Gastroesophageal sphincter (tissue), 4 donors: ENCODE measurements around the gene MRPS17. TPM values are rescaled to one million over a fixed set of nuclear protein-coding genes. Genes with fewer than 3 reads are reported as not detected.

Experiments used
- ATAC-seq: fragments of 150-250 bp; one replicate; pipeline ENCODE4 v1.9.1; 2016; ENCODE audit warnings: mild to moderate bottlenecking, moderate library complexity
- H3K27ac ChIP-seq, 4 donors: fragments of 200-600 bp; sonication (generic) in 3 of 4; 1 replicate in 3 of 4; 2 replicates in 1 of 4; pipeline ENCODE4 v1.5.1; 2016 to 2019
- H3K27me3 ChIP-seq: fragments of 200-600 bp; sonication (generic); one replicate; pipeline ENCODE4 v1.5.1; 2019
- H3K36me3 ChIP-seq, 2 donors: fragments of 200-600 bp; sonication (generic); one replicate each; pipeline ENCODE4 v1.5.1; 2019; ENCODE audit warnings: control low read depth in 1 of 2
- H3K4me1 ChIP-seq, 3 donors: fragments of 200-600 bp; sonication (generic); 1 replicate in 2 of 3; 2 replicates in 1 of 3; pipeline ENCODE4 v1.5.1; 2016 to 2019; ENCODE audit warnings: control low read depth in 2 of 3
- H3K4me3 ChIP-seq, 2 donors: fragments of 200-600 bp; sonication (generic); one replicate each; pipeline ENCODE4 v1.5.1; 2019; ENCODE audit warnings: mild to moderate bottlenecking in 1 of 2, moderate library complexity in 1 of 2
- H3K9me3 ChIP-seq, 3 donors: fragments of 200-600 bp; sonication (generic); one replicate each; pipeline ENCODE4 v1.5.1; 2017 to 2019; ENCODE audit warnings: control low read depth in 2 of 3
- CTCF ChIP-seq, 4 experiments: fragments of 200-600 bp in 2 of 4; fragments of 450-650 bp in 2 of 4; sonication (generic) in 1 of 4; IDR thresholded peaks; one replicate each; pipeline ENCODE4 v1.5.1; 2017 to 2019; ENCODE audit warnings: antibody characterized with exemption in 4 of 4, mild to moderate bottlenecking in 2 of 4, moderate library complexity in 2 of 4
- EP300 ChIP-seq: sonication (generic); formaldehyde crosslinking; IDR thresholded peaks from one replicate; pipeline ENCODE4 v1.6.1; 2017; ENCODE audit warnings: antibody characterized with exemption, mild to moderate bottlenecking
- POLR2A ChIP-seq, 2 donors: fragments of 450-650 bp; IDR thresholded peaks; one replicate each; pipeline ENCODE4 v1.6.1; 2017; ENCODE audit warnings: antibody characterized with exemption in 2 of 2, mild to moderate bottlenecking in 2 of 2, moderate library complexity in 1 of 2
- POLR2AphosphoS5 ChIP-seq: sonication (generic); formaldehyde crosslinking; IDR thresholded peaks from one replicate; pipeline ENCODE4 v1.6.1; 2017; ENCODE audit warnings: antibody characterized with exemption
- WGBS, 2 donors: methylation state at CpG; one replicate each; pipeline ENCODE4 v1.1.5; 2018; ENCODE audit warnings: low coverage in 1 of 2; 5-methylcytosine and 5-hydroxymethylcytosine counted together
- total RNA-seq, 4 donors: library from RNA; depleted of rRNA; stranded (reverse); fragments of >200 nt; gene quantifications; one replicate each; pipeline ENCODE4 v1.1.0, GENCODE V29; 2016

Gene MRPS17
- total RNA-seq, 4 donors from 2014 or later: 10.1 to 19.7 (median 13.7) TPM

DNA sequence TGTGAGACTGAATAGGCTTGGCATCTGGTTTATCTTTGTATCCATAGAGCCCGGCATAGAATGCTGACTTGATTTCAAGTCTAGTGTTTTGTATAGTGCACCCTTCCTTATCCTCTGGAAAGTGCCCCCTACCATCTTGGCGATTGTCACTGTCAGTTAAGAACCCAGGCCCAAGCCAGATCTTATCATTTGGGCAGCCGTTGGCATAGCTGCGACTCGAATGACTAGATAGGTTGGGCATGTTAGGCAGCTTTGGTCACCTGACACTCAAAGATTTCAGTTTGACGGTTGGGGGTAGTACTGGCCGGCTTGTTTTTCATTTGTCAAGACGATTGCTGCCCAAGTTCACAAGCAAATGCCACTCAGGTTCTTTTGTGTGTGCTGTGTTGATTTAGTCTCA lies 19.3 kb downstream of the MRPS17 start:
- TF ChIP-seq CTCF (IDR thresholded peaks at IDR 0.05) (no peak), POLR2A (IDR thresholded peaks at IDR 0.05) (no peak), POLR2AphosphoS5 (no peak), EP300 (no peak)
- WGBS, 2 donors: 48 to 89% methylated on average over 3 to 7 of the region's 8 CpGs
- ATAC-seq: no peak
- no peak overlapping the region for H3K4me3 ChIP-seq
- H3K9me3 ChIP-seq: no peaks in the 10 kb centered on the region
- H3K27ac ChIP-seq: no peak overlapping the region
- H3K36me3 ChIP-seq: peaks cover 0 to 20% of the 10 kb centered on the region in 2 donors
- no peaks in the 10 kb centered on the region for H3K27me3 ChIP-seq
- H3K4me1 ChIP-seq: peaks cover 0 to 55% (median 4%) of the 10 kb centered on the region in 3 donors

DNA sequence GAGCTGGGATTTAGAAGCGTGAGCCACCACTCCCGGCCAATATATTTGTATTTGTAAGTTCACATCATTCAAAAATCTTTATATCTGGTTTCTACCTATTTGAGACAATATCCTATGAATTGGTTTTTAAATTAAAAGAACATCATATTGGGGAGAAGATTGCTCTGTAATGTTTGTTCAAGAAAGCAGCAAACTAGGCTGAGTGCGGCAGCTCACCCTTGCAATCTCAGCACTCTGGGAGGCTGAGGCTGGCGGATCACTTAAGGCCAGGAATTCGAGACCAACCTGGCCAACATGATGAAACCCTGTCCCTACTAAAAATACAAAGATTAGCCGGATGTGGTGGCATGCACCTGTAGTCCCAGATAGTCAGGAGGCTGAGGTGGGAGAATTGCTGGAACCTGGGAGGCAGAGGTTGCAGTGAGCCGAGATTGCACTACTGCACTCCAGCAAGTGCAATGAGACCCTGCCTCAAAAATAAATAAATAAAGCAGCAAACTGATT lies 22.1 kb downstream of the MRPS17 start:
- WGBS, 2 donors: 88 to 90% methylated on average over 4 to 7 of the region's 7 CpGs
- peaks cover 0 to 58% (median 0%) of the 10 kb centered on the region in 3 donors for H3K4me1 ChIP-seq

DNA sequence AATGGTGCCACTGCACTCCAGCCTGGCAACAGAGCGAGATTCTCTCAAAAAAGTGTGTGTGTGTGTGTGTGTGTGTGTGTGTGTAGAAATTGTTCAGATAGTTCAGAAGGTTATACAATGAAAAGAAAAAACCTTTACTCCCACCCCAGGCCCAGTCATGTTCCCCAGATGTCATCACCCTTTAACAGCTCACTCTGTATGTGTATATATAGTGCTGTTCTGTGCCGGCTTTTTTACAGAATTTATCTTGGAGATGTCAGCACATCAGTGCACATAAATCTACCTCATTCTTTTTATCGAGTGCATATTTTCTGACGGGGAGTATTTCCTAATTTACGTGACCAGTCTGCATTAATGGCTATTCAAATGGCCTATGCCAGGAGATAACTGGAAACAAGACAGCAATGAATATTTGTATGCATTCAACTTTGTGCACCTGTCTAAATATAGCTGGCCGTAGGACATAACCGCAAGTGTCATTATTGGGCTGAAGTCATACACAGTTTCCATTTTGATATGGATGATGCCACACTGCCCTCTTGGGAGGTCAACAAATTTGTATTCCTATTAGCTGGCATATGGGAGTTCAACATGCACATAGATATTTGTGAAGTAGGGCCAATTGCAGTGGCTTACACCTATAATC lies 24.4 kb downstream of the MRPS17 start:
- Histone ChIP-seq H3K9me3 (no peaks in the 10 kb centered on the region), H3K27me3 (no peaks in the 10 kb centered on the region), H3K36me3 (peaks cover 0 to 34% of the 10 kb centered on the region in 2 donors), H3K27ac (peak overlapping the region in 1 of 4 donors; percentile 41), H3K4me1 (peaks cover 0 to 44% (median 0%) of the 10 kb centered on the region in 3 donors), H3K4me3 (no peak overlapping the region)
- TF ChIP-seq EP300: no peak
- TF ChIP-seq POLR2A (IDR thresholded peaks at IDR 0.05): no peak
- ATAC-seq: no peak
- 20 to 38% methylated on average over 6 of the region's 7 CpGs for WGBS, 2 donors

More for the DNA sequence above, 22.1 kb downstream of the MRPS17 start:
- TF ChIP-seq EP300 (no peak), CTCF (IDR thresholded peaks at IDR 0.05) (no peak), POLR2AphosphoS5 (no peak), POLR2A (IDR thresholded peaks at IDR 0.05) (no peak)
- Histone ChIP-seq H3K36me3 (peaks cover 0 to 28% of the 10 kb centered on the region in 2 donors), H3K9me3 (no peaks in the 10 kb centered on the region), H3K27ac (no peak overlapping the region), H3K4me3 (no peak overlapping the region), H3K27me3 (no peaks in the 10 kb centered on the region)
- ATAC-seq: no peak

GRCh38 chr7:55977831-55978230 lies 26.2 kb downstream of the MRPS17 start:
- no peak for TF ChIP-seq POLR2AphosphoS5
- no peak for TF ChIP-seq POLR2A (IDR thresholded peaks at IDR 0.05)
- TF ChIP-seq CTCF (IDR thresholded peaks at IDR 0.05): no peak
- Histone ChIP-seq H3K9me3 (no peaks in the 10 kb centered on the region), H3K4me3 (no peak overlapping the region), H3K27ac (no peak overlapping the region), H3K27me3 (no peaks in the 10 kb centered on the region), H3K4me1 (peaks cover 0 to 41% (median 0%) of the 10 kb centered on the region in 3 donors), H3K36me3 (peaks cover 0 to 51% of the 10 kb centered on the region in 2 donors)
- WGBS, 2 donors: 37 to 46% methylated on average over 3 to 4 of the region's 4 CpGs
- no peak for ATAC-seq

GRCh38 chr7:55980266-55980665 lies 28.6 kb downstream of the MRPS17 start:
- Histone ChIP-seq H3K4me3 (no peak overlapping the region), H3K27me3 (no peaks in the 10 kb centered on the region), H3K9me3 (no peaks in the 10 kb centered on the region), H3K36me3 (peaks cover 0 to 76% of the 10 kb centered on the region in 2 donors), H3K4me1 (peaks cover 0 to 35% (median 0%) of the 10 kb centered on the region in 3 donors), H3K27ac (no peak overlapping the region)
- WGBS, 2 donors: 78 to 92% methylated on average over 3 of the region's 3 CpGs
- no peak for ATAC-seq
- no peak for TF ChIP-seq EP300

DNA sequence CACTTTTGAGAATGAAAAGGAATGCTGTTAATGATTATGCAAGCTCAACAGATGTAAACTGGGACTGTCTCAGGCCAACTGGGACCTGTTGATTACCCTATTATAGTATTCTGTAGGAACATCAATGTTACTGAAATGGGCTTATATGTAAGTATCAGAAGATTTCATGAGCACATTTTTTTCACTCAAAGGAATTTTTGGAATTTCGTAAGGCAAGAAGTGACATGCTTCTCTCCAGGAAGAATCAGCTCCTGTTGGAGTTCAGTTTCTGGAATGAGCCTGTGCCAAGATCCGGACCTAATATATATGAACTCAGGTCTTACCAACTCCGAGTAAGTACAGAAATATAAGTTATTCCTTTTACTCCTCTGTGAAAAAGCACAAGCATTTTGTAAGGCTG lies 31.9 kb downstream of the MRPS17 start:
- 88 to 92% methylated on average over 3 of the region's 3 CpGs for WGBS, 2 donors
- TF ChIP-seq POLR2A (IDR thresholded peaks at IDR 0.05): no peak
- no peak for TF ChIP-seq POLR2AphosphoS5
- TF ChIP-seq EP300: no peak
- no peak for TF ChIP-seq CTCF (IDR thresholded peaks at IDR 0.05)
- peaks cover 0 to 100% of the 10 kb centered on the region in 2 donors for H3K36me3 ChIP-seq

More for the DNA sequence above, 31.9 kb downstream of the MRPS17 start:
- H3K27me3 ChIP-seq: no peaks in the 10 kb centered on the region
- no peak overlapping the region for H3K27ac ChIP-seq
- no peak for ATAC-seq
- H3K4me1 ChIP-seq: peaks cover 0 to 3% (median 0%) of the 10 kb centered on the region in 3 donors
- H3K9me3 ChIP-seq: no peaks in the 10 kb centered on the region
- H3K4me3 ChIP-seq: no peak overlapping the region
